ENCODE results near the gene CAMSAP1.

CAMSAP1 gene

DNA sequence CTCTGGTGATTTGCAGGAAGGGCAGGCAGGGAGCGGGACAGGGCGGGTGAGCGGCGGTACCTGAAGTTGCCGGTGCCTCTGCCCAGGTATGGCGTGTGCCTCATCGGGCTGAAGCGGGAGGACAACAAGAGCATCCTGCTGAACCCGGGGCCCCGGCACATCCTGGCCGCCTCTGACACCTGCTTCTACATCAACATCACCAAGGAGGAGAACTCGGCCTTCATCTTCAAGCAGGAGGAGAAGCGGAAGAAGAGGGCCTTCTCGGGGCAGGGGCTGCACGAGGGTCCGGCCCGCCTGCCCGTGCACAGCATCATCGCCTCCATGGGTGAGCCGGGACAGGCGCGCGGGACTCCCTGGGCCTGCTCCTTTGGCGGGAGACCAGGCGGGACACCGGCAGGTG lies 136.6 kb downstream of the CAMSAP1 start:
- no peak for FAIRE-seq
- no peak for DNase-seq (ENCODE audit: insufficient read length, low spot score)

GRCh38 chr9:135770203-135770535 lies 137.2 kb downstream of the CAMSAP1 start:
- DNase-seq (ENCODE audit: insufficient read length, low spot score), result no peak
- FAIRE-seq, result no peak
- TF ChIP-seq CTCF (IDR thresholded peaks at IDR 0.05; ENCODE audit: insufficient read depth, missing control alignments), result no peak

More for the DNA sequence above, 136.6 kb downstream of the CAMSAP1 start:
- TF ChIP-seq CTCF (IDR thresholded peaks at IDR 0.05; ENCODE audit: insufficient read depth, missing control alignments), result no peak

GRCh38 chr9:135769489-135770202 lies 137.7 kb downstream of the CAMSAP1 start:
- no peak for DNase-seq (ENCODE audit: insufficient read length, low spot score)
- no peak for FAIRE-seq
- no peak for TF ChIP-seq CTCF (IDR thresholded peaks at IDR 0.05; ENCODE audit: insufficient read depth, missing control alignments)

- no peak for DNase-seq (ENCODE audit: insufficient read length, low spot score)
- TF ChIP-seq CTCF (IDR thresholded peaks at IDR 0.05; ENCODE audit: insufficient read depth, missing control alignments), result no peak
- no peak for FAIRE-seq
Observed at GRCh38 chr9:135768516-135769218, 138.7 kb downstream of the CAMSAP1 start.

GRCh38 chr9:135766707-135767106 lies 140.6 kb downstream of the CAMSAP1 start:
- DNase-seq (ENCODE audit: insufficient read length, low spot score), result no peak
- no peak for FAIRE-seq
- TF ChIP-seq CTCF (IDR thresholded peaks at IDR 0.05; ENCODE audit: insufficient read depth, missing control alignments), result no peak

- DNase-seq (ENCODE audit: insufficient read length, low spot score) (no peak), FAIRE-seq (no peak)
- no peak for TF ChIP-seq CTCF (IDR thresholded peaks at IDR 0.05; ENCODE audit: insufficient read depth, missing control alignments)
Observed at GRCh38 chr9:135766251-135766650, 141.1 kb downstream of the CAMSAP1 start.

- no peak for DNase-seq (ENCODE audit: insufficient read length, low spot score)
- no peak for FAIRE-seq
- no peak for TF ChIP-seq CTCF (IDR thresholded peaks at IDR 0.05; ENCODE audit: insufficient read depth, missing control alignments)
Observed at GRCh38 chr9:135765416-135765815, 141.9 kb downstream of the CAMSAP1 start.
